Measurements from ENCODE around the gene CYB5B.
"Not testable (repeated sequence)": the region's sequence is repeated elsewhere in the genome, so short reads cannot be mapped to it uniquely, and the experiment has no call there.

The CYB5B gene

DNA sequence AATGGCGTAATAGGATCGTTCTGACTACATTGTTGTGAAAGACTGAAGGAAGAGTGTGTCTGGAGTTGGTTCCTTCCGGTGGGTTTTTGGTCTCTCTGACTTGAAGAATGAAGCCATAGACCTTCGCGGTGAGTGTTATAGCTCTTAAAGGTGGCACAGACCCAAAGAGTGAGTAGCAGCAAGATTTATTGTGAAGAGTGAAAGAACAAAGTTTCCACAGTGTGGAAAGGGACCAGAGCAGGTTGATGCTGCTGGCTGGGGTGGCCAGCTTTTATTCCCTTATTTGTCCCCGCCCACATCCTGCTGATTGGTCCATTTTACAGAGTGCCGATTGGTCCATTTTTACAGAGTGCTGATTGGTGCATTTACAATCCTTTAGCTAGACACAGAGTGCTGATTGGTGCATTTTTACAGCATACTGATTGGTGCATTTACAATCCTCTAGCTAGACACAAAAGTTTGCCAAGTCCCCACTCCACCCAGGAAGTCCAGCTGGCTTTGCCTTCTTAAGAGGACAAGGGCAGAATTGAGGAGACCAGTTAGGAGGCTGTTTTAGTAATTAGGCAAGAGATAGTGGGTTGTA is 4.7 kb downstream of the CYB5B start:
- H3K27me3 ChIP-seq (ENCODE audit: control insufficient read depth, insufficient read depth, low read length); H3K9me3 ChIP-seq (ENCODE audit: control insufficient read depth, insufficient read depth, low read length); H3K4me3 ChIP-seq (ENCODE audit: low read length); H3K27ac ChIP-seq (ENCODE audit: low read length); H3K4me1 ChIP-seq (ENCODE audit: control insufficient read depth, insufficient read depth, low read length); H3K36me3 ChIP-seq (ENCODE audit: control insufficient read depth, insufficient read depth, low read length); DNase-seq (ENCODE audit: low read depth, low spot score): not testable (repeated sequence)
- no CpG with 5 or more reads among the region's 7 CpGs for WGBS (ENCODE audit: insufficient coverage, insufficient read length)

DNA sequence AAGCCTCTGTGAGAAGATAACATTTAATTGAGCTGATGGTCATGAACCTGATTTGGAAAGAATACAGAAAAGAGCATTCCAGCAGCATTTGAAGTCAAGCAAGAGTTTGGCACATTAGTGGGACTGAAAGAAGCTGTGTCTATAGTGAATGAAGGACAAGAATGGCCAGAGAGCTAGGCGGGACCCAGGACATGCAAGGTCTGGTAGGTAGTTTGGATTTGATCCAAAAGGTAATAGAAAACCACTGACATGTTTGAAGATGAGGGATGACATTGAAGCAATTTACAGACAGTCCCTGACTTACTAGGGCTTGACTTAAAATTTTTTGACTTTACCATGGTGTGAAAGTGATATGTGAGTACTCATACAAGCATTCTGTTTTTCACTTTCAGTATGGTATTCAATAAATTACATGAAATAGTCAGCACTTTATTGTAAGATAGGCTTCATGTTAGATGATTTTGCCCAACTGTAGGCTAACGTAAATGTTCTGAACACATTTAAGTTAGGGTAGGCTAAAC is 7.6 kb downstream of the CYB5B start:
- Histone ChIP-seq H3K4me1 (ENCODE audit: control insufficient read depth, insufficient read depth, low read length) (no peaks in the 10 kb centered on the region), H3K36me3 (ENCODE audit: control insufficient read depth, insufficient read depth, low read length) (no peaks in the 10 kb centered on the region; the same call in 1 of the 2 replicates), H3K4me3 (ENCODE audit: low read length) (no peak overlapping the region), H3K27ac (ENCODE audit: low read length) (no peak overlapping the region), H3K9me3 (ENCODE audit: control insufficient read depth, insufficient read depth, low read length) (no peaks in the 10 kb centered on the region), H3K27me3 (ENCODE audit: control insufficient read depth, insufficient read depth, low read length) (no peaks in the 10 kb centered on the region)
- no CpG with 5 or more reads among the region's 2 CpGs for WGBS (ENCODE audit: insufficient coverage, insufficient read length)
- DNase-seq (ENCODE audit: low read depth, low spot score): no peak

DNA sequence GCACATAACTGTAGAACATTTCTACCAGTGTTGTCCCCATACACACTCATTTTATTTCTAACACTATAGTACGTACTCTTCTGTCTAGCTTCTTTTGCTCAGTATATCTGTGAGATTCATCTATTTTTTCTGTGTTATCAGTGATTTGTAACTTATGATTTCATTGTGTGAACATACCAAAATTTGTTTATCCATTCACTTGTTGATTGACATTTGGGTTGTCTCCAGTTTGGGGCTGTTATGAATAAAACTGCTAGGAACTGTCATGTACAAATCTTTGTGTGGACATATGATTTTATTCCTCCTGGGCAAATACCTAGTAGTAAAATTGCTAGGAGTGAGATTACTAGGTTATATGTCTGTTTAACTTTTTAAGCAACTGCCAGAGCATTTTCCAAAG is 9.6 kb downstream of the CYB5B start:
- Histone ChIP-seq H3K36me3 (ENCODE audit: control insufficient read depth, insufficient read depth, low read length) (no peaks in the 10 kb centered on the region; the same call in 1 of the 2 replicates), H3K4me1 (ENCODE audit: control insufficient read depth, insufficient read depth, low read length) (no peaks in the 10 kb centered on the region), H3K27ac (ENCODE audit: low read length) (no peak overlapping the region), H3K4me3 (ENCODE audit: low read length) (no peak overlapping the region), H3K9me3 (ENCODE audit: control insufficient read depth, insufficient read depth, low read length) (no peaks in the 10 kb centered on the region), H3K27me3 (ENCODE audit: control insufficient read depth, insufficient read depth, low read length) (no peaks in the 10 kb centered on the region)
- WGBS (ENCODE audit: insufficient coverage, insufficient read length): no CpG with 5 or more reads among the region's 1 CpG
- no peak for DNase-seq (ENCODE audit: low read depth, low spot score)

DNA sequence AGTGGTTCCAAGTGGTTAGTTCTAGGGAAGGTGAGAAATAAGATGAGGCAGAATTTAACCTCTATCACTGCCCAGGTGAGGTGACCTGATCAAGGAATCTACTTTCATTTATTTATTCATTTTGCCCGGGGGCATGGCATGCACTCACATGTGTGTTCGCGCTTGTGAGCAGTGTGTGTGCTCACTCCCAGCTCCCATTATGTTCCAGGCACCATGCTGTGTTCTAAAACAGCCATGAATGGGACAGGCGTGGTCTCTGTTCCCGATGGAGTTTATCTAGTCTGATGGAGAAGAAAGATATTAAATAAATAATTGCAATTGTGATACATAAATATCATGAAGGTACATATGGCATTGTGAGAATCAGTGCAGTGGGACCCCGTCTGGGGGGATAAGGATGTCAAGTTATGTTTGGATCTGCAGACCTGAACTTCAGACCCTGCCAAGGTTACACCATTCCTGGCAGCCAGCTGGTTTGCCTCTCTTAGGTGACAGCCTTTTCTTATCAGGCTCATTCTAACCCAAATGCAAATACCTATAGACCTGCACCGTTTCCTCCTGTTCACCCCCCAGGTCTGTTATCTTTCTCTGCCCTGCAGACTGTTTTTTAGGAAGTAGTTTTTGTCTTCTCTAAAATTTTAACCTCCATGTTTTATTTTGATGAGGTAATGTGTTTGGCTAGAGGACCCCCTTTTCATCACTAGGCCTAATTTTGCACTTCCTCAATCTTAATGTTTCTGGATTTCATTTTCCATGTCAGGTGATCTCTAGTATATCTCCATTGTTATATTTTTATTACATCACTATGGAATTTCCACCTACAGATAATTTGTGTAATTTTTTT is 11.8 kb downstream of the CYB5B start:
- no peaks in the 10 kb centered on the region for H3K27me3 ChIP-seq (ENCODE audit: control insufficient read depth, insufficient read depth, low read length)
- WGBS (ENCODE audit: insufficient coverage, insufficient read length): no CpG with 5 or more reads among the region's 7 CpGs
- no peaks in the 10 kb centered on the region; the same call in 1 of the 2 replicates for H3K36me3 ChIP-seq (ENCODE audit: control insufficient read depth, insufficient read depth, low read length)
- H3K4me1 ChIP-seq (ENCODE audit: control insufficient read depth, insufficient read depth, low read length): no peaks in the 10 kb centered on the region
- H3K9me3 ChIP-seq (ENCODE audit: control insufficient read depth, insufficient read depth, low read length): no peaks in the 10 kb centered on the region
- no peak overlapping the region for H3K4me3 ChIP-seq (ENCODE audit: low read length)
- no peak overlapping the region for H3K27ac ChIP-seq (ENCODE audit: low read length)
- no peak for DNase-seq (ENCODE audit: low read depth, low spot score)

DNA sequence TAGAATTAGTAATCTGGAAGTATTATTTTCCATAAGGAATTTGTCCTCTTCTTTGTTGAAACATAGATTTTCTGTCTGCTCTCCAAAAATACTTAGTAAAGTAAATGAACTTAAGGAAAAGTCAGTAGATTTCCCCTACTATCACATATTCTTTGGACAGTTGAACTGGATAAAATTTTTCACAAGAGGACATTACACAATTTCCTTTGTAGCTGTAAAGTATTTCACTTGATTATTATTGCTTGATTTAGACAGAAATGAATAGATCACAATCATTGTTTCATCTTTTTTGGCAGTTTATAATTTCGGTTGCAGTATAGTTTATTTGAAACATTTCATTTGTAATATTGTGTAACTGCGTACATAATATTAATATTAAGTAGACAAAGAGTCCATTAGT is 12.5 kb downstream of the CYB5B start:
- no peak for DNase-seq (ENCODE audit: low read depth, low spot score)
- no CpG with 5 or more reads among the region's 2 CpGs for WGBS (ENCODE audit: insufficient coverage, insufficient read length)
- H3K4me1 ChIP-seq (ENCODE audit: control insufficient read depth, insufficient read depth, low read length): no peaks in the 10 kb centered on the region

DNA sequence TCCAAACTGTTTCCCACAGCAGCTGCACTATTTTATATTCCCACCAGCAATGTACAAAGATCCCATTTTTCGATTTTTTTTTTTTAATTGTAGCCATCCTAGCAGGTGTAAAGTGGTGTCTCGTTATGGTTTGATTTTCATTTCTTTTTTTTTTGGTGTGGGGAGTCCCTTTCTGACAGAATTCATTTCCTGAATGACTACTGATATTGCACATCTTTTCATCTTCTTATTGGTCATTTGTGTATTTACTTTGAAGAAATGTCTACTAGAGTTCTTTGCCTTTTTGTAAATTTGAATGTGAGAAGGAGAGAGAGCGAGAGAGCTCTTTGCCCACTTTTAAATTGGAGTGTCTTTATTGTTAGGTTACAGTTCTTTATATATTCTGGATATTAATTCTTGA is 14.0 kb downstream of the CYB5B start:
- Histone ChIP-seq H3K36me3 (ENCODE audit: control insufficient read depth, insufficient read depth, low read length) (no peaks in the 10 kb centered on the region), H3K9me3 (ENCODE audit: control insufficient read depth, insufficient read depth, low read length) (no peaks in the 10 kb centered on the region), H3K27me3 (ENCODE audit: control insufficient read depth, insufficient read depth, low read length) (no peaks in the 10 kb centered on the region), H3K27ac (ENCODE audit: low read length) (no peak overlapping the region), H3K4me3 (ENCODE audit: low read length) (no peak overlapping the region), H3K4me1 (ENCODE audit: control insufficient read depth, insufficient read depth, low read length) (no peaks in the 10 kb centered on the region)
- no peak for DNase-seq (ENCODE audit: low read depth, low spot score)
- no CpG with 5 or more reads among the region's 3 CpGs for WGBS (ENCODE audit: insufficient coverage, insufficient read length)

More for the DNA sequence above, 12.5 kb downstream of the CYB5B start:
- Histone ChIP-seq H3K27ac (ENCODE audit: low read length) (no peak overlapping the region), H3K9me3 (ENCODE audit: control insufficient read depth, insufficient read depth, low read length) (no peaks in the 10 kb centered on the region), H3K36me3 (ENCODE audit: control insufficient read depth, insufficient read depth, low read length) (no peaks in the 10 kb centered on the region; the same call in 1 of the 2 replicates), H3K4me3 (ENCODE audit: low read length) (no peak overlapping the region), H3K27me3 (ENCODE audit: control insufficient read depth, insufficient read depth, low read length) (no peaks in the 10 kb centered on the region)

DNA sequence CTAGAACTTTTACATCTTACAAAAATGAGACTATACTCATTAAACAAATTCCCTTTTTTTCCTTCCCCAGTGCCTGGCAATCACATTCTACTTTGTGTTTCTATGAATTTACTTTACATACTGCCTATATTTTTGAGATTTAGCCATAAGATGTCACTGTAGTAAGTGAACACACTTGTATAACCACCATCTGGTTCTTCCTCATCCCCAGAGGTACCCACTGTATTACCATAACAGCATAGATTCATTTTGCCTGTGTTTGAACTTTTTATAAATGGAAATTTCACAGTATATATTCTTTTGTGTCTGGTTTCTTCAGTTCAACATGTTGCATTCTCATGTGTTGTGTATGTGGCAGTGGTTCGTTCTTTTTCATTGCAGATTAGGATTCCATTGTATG is 15.8 kb downstream of the CYB5B start:
- no peak for DNase-seq (ENCODE audit: low read depth, low spot score)
- Histone ChIP-seq H3K4me1 (ENCODE audit: control insufficient read depth, insufficient read depth, low read length) (no peaks in the 10 kb centered on the region), H3K36me3 (ENCODE audit: control insufficient read depth, insufficient read depth, low read length) (no peaks in the 10 kb centered on the region), H3K27me3 (ENCODE audit: control insufficient read depth, insufficient read depth, low read length) (no peaks in the 10 kb centered on the region), H3K4me3 (ENCODE audit: low read length) (no peak overlapping the region), H3K9me3 (ENCODE audit: control insufficient read depth, insufficient read depth, low read length) (no peaks in the 10 kb centered on the region), H3K27ac (ENCODE audit: low read length) (no peak overlapping the region)
- WGBS (ENCODE audit: insufficient coverage, insufficient read length): no CpG with 5 or more reads among the region's 1 CpG

DNA sequence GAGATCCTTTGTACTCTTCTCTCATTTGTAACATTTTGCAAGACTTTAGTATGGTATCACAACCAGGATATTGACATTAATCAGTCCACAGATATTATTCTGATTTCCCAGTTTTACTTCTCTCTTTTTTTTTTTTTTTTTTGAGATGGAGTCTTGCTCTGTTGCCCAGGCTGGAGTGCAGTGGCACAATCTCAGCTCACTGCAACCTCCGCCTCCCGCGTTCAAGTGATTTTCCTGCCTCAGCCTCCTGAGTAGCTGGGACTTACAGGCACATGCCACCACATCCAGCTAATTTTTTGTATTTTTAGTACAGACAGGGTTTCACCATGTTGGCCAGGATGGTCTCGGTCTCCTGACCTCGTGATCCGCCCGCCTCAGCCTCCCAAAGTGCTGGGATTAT is 16.6 kb downstream of the CYB5B start:
- no CpG with 5 or more reads among the region's 7 CpGs for WGBS (ENCODE audit: insufficient coverage, insufficient read length)
- not testable (repeated sequence) for DNase-seq (ENCODE audit: low read depth, low spot score); H3K4me1 ChIP-seq (ENCODE audit: control insufficient read depth, insufficient read depth, low read length); H3K9me3 ChIP-seq (ENCODE audit: control insufficient read depth, insufficient read depth, low read length); H3K27ac ChIP-seq (ENCODE audit: low read length); H3K36me3 ChIP-seq (ENCODE audit: control insufficient read depth, insufficient read depth, low read length); H3K4me3 ChIP-seq (ENCODE audit: low read length); H3K27me3 ChIP-seq (ENCODE audit: control insufficient read depth, insufficient read depth, low read length)

DNA sequence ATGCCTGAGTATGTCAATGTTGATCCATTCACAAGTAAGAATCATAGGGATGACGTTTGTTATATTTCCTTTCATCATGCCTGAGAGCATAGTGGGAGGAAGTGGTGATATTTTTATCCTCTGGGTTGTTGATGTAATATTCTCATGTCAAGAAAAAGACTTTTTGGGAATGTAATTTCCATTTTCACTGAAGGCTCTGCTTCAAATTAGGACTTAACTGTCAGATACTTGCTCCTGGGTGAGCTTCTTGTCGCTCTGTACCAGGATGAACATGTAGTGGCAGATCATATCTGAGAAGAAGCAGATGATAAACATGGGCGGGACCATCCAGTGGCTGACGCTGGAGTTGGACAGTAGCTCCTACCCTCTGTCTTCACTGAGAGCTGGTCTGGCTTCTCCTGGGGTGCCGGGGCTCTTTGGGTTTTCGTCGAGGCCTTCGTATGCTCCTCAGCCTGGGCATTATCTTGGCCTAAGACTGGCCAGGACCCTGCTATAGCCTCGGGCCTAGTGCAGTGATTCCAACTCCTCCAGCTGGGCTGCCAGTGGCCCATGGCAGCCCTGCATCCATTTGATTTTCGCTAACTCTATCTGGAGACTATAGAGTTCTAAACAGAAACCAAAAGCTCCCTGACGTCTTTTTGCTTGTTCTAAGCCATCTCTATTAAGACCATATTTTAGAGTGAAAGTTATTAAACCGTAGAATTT is 19.7 kb downstream of the CYB5B start:
- no peak for DNase-seq (ENCODE audit: low read depth, low spot score)
- H3K27ac ChIP-seq (ENCODE audit: low read length): no peak overlapping the region
- WGBS (ENCODE audit: insufficient coverage, insufficient read length): no CpG with 5 or more reads among the region's 12 CpGs

DNA sequence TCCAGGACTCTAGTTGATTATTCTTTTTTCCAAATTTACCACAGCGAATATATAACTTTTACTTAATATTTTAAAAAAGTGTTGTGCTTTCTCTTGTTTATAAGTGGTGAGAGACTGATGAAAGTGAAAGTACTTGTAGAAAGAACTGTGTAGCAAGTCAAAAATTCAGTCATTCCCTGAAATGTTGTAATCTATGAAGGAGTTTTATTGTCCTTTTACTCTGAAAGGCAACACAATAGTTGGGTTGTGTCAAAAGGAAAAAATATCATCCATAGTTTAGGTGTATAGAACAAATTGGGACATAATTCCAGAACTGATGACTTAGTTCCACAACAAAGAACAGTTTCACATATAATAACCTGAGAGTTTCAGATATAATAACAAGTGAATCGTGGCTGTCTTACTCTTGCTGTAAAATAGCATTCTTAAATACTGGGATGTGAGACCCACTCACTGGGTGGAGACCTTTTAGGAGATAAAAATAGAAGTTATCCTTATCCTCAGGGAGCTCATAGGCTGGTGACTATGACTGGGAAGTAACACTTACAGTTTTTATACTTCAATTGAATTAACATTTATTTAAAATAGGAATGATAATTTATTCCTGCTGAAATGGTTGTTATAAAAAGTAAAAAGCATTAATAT is 20.6 kb downstream of the CYB5B start:
- Histone ChIP-seq H3K36me3 (ENCODE audit: control insufficient read depth, insufficient read depth, low read length) (no peaks in the 10 kb centered on the region), H3K9me3 (ENCODE audit: control insufficient read depth, insufficient read depth, low read length) (no peaks in the 10 kb centered on the region), H3K27me3 (ENCODE audit: control insufficient read depth, insufficient read depth, low read length) (no peaks in the 10 kb centered on the region), H3K4me3 (ENCODE audit: low read length) (no peak overlapping the region), H3K27ac (ENCODE audit: low read length) (no peak overlapping the region), H3K4me1 (ENCODE audit: control insufficient read depth, insufficient read depth, low read length) (no peaks in the 10 kb centered on the region)
- no CpG with 5 or more reads among the region's 2 CpGs for WGBS (ENCODE audit: insufficient coverage, insufficient read length)
- DNase-seq (ENCODE audit: low read depth, low spot score): no peak

More for the DNA sequence above, 19.7 kb downstream of the CYB5B start:
- Histone ChIP-seq H3K4me3 (ENCODE audit: low read length) (no peak overlapping the region), H3K9me3 (ENCODE audit: control insufficient read depth, insufficient read depth, low read length) (no peaks in the 10 kb centered on the region), H3K4me1 (ENCODE audit: control insufficient read depth, insufficient read depth, low read length) (no peaks in the 10 kb centered on the region), H3K27me3 (ENCODE audit: control insufficient read depth, insufficient read depth, low read length) (no peaks in the 10 kb centered on the region), H3K36me3 (ENCODE audit: control insufficient read depth, insufficient read depth, low read length) (no peaks in the 10 kb centered on the region)
